Mesothelial cell of epicardium (in vitro differentiated cells): ENCODE results near the gene HDAC8. TPM values are rescaled to one million over a fixed set of nuclear protein-coding genes. Genes with fewer than 3 reads are reported as not detected.

Experiments used
- DNase-seq, 2 experiments: peaks; one replicate each; pipeline ENCODE4 v3.0.0; 2021; ENCODE audit warnings: low spot score in 2 of 2; ENCODE audit not compliant: unreplicated experiment in 2 of 2
- H3K27ac Mint-ChIP-seq: 2 replicates; pipeline ENCODE4 v1.8.0; 2021; ENCODE audit warnings: mixed read lengths
- H3K27me3 Mint-ChIP-seq: 2 replicates; pipeline ENCODE4 v1.8.0; 2021; ENCODE audit warnings: low read depth, mixed read lengths
- H3K36me3 Mint-ChIP-seq: 2 replicates; pipeline ENCODE4 v1.8.0; 2021; ENCODE audit warnings: mixed read lengths
- H3K4me1 Mint-ChIP-seq: 2 replicates; pipeline ENCODE4 v1.8.0; 2021; ENCODE audit warnings: mixed read lengths
- H3K4me3 Mint-ChIP-seq: 2 replicates; pipeline ENCODE4 v1.8.0; 2021; ENCODE audit warnings: mild to moderate bottlenecking, moderate library complexity, mixed read lengths
- H3K9me3 Mint-ChIP-seq: 2 replicates; pipeline ENCODE4 v1.8.0; 2021; ENCODE audit warnings: mixed read lengths
- total RNA-seq: library from RNA; stranded (reverse); gene quantifications from 3 replicates; pipeline ENCODE4 v1.2.1, GENCODE V29; 2021
- TF ChIP-seq, protein P1 (sequence below): fragments of 200-600 bp; sonication (generic); IDR thresholded peaks from one replicate; pipeline ENCODE4 v1.5.0; 2021; ENCODE audit warnings: antibody characterized with exemption; ENCODE audit not compliant: unreplicated experiment

The HDAC8 gene
- total RNA-seq, 1 donor from 2014 or later: 50.0 TPM

DNA sequence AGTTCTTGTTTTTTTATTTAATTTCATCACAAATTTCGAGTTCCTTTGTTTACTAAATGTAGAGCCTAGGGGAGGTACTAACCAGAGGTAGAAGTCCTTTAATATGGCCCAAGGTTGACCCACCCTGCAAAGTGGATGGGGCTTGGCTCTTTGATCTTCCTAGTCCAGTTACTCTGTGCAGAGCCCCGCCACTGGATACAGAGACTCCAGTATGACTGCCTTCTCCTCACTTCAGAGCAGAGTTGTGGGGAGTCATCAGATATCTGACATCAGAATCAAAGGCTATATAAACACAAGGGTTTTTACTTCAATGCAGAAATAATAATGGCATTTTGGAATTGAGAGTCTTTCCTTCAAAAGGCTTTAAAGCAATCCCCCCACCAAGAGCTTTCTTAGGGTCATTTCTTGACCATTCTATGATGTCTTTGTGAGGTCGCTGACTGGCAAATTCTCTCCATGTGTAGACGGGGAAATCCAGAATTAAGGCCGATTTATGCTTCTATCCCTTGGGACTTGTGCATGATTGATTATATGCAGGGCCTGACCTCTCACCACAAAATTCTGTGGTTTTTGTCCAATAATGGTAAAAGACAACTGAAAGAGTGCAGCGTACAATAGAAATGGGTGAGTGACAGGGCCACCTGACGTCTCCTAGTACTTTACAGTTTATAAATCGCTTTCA is 178.7 kb downstream of the HDAC8 start:
- Mint-ChIP-seq H3K27me3 (no peaks in the 10 kb centered on the region), H3K4me3 (no peak overlapping the region), H3K36me3 (peaks cover 6% of the 10 kb centered on the region), H3K4me1 (peaks cover 3% of the 10 kb centered on the region), H3K27ac (no peak overlapping the region), H3K9me3 (peaks cover 8% of the 10 kb centered on the region)
- no peak for DNase-seq
- TF ChIP-seq, protein P1, sequence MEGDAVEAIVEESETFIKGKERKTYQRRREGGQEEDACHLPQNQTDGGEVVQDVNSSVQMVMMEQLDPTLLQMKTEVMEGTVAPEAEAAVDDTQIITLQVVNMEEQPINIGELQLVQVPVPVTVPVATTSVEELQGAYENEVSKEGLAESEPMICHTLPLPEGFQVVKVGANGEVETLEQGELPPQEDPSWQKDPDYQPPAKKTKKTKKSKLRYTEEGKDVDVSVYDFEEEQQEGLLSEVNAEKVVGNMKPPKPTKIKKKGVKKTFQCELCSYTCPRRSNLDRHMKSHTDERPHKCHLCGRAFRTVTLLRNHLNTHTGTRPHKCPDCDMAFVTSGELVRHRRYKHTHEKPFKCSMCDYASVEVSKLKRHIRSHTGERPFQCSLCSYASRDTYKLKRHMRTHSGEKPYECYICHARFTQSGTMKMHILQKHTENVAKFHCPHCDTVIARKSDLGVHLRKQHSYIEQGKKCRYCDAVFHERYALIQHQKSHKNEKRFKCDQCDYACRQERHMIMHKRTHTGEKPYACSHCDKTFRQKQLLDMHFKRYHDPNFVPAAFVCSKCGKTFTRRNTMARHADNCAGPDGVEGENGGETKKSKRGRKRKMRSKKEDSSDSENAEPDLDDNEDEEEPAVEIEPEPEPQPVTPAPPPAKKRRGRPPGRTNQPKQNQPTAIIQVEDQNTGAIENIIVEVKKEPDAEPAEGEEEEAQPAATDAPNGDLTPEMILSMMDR: no peak

DNA sequence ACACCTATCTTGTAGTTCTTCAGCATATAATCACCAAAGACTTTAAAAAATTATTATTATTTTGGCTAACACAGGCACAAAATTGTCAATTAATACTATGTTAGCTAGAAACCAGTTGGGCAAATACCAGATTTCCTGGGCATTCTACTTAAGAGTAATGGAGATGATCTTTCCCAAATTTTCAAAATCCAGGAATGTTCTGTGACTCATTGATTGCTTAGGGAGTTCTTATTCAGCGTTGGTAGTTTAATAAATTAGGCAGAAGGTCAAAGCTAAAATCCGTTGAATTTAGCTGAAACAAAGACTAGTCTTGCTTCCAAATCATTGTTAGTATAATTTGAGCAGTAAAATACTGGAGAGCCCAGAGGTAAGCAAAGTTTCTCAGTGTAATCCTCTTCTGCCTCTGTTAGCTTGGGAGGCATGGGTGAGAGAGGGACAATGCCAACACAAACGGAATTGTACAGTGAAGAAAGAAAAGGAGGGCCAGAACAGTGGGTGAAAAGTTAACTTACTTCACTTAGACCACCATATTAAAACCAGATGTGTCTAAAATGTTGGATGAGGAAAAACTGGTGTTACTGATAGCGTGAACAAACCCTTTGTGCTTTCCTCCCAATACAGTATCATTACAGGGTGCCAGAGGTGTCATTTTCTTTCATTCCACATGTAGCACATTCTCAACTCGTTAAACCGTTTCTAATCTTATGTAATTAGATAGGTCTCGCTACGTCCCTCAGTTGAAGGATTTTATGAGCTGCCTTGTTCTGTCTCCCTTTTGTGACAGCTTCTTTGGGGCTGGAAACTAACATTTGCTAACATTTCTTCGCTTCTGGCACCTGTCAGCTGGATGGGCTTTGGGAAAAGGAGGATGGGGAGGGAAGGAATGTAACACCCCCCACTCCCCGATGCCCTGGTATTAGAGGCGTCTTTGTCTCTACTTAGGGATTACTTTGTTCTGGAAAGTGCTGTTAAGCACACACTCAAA is 179.5 kb downstream of the HDAC8 start:
- H3K36me3 Mint-ChIP-seq: peaks cover 6% of the 10 kb centered on the region
- peaks cover 7% of the 10 kb centered on the region for H3K9me3 Mint-ChIP-seq
- H3K4me3 Mint-ChIP-seq: no peak overlapping the region
- no peak overlapping the region for H3K27ac Mint-ChIP-seq
- H3K4me1 Mint-ChIP-seq: peaks cover 3% of the 10 kb centered on the region
- TF ChIP-seq, protein P1: no peak
- no peaks in the 10 kb centered on the region for H3K27me3 Mint-ChIP-seq
- DNase-seq: no peak

DNA sequence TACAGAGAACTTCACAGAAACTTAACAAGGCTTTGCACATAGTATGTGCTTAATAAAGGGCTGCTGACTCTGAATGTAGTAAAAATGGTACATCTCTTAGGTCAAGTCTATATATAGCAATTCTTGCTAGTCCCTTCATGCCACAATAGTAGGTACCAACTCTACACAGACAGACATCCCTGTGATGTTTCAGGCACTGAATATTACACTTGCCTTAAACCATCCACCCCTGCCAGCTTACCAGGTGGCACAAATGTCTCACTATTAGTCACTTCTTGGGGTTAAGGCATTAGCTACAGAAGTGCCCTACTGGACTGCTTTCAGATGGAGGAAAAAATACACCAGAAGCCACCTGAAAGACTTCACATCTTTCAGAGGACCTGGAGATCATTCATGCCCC is 180.6 kb downstream of the HDAC8 start:
- Mint-ChIP-seq H3K36me3 (peaks cover 3% of the 10 kb centered on the region), H3K9me3 (peaks cover 14% of the 10 kb centered on the region), H3K27ac (no peak overlapping the region), H3K4me1 (peaks cover 3% of the 10 kb centered on the region), H3K4me3 (no peak overlapping the region), H3K27me3 (no peaks in the 10 kb centered on the region)
- DNase-seq: no peak
- TF ChIP-seq, protein P1: no peak

DNA sequence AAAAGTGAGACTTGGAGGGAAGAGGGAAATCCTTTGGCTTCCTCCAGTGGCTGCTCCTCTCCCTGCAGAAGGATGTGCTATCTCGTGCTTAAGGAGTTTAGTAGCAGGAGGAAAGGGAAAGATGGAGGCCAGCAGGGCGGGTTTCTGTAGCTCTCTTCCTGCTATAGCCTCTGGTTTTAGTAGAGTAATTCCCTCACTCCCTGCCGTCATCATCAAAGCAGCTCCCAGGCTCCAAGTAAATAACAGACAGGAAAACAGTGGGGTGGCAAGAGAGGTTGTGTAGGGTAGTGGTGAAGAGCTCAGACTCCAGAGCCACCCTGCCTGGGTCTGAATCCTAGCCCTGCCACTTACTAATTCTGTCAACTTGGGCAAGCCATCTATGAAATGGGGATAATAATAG is 185.4 kb downstream of the HDAC8 start:
- Mint-ChIP-seq H3K27me3 (no peaks in the 10 kb centered on the region), H3K4me3 (no peak overlapping the region), H3K36me3 (no peaks in the 10 kb centered on the region), H3K9me3 (peaks cover 12% of the 10 kb centered on the region), H3K27ac (no peak overlapping the region), H3K4me1 (no peaks in the 10 kb centered on the region)
- TF ChIP-seq, protein P1: no peak
- DNase-seq: no peak

DNA sequence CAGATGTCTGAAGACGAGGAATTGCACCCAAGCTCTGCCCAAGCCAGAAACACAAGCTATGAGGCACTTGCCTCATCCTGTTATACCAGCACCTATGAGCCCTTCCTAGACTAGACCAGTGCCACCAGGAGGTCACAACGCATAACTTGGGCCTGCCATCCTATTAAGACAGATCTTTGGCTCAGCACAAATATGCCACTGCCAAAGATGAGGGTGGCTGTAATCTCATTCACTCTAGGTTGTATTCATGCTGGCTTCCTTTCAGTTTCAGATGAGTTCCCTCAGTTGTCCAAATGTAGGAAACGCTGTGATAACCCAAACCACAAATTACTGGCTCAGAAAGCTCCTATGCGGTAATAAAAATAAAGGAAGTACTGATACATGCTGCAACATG is 190.4 kb downstream of the HDAC8 start:
- TF ChIP-seq, protein P1: no peak
- no peak for DNase-seq
- Mint-ChIP-seq H3K4me1 (peaks cover 3% of the 10 kb centered on the region), H3K36me3 (no peaks in the 10 kb centered on the region), H3K9me3 (peaks cover 9% of the 10 kb centered on the region), H3K27me3 (no peaks in the 10 kb centered on the region), H3K27ac (no peak overlapping the region), H3K4me3 (no peak overlapping the region)
